NCI-H2107 (cell line): Measurements from ENCODE around the gene IL7R.

Experiments
- DNase-seq: peaks from one replicate; lab custom pipeline; 2025; lab: John Stamatoyannopoulos, UW

Gene IL7R

DNA sequence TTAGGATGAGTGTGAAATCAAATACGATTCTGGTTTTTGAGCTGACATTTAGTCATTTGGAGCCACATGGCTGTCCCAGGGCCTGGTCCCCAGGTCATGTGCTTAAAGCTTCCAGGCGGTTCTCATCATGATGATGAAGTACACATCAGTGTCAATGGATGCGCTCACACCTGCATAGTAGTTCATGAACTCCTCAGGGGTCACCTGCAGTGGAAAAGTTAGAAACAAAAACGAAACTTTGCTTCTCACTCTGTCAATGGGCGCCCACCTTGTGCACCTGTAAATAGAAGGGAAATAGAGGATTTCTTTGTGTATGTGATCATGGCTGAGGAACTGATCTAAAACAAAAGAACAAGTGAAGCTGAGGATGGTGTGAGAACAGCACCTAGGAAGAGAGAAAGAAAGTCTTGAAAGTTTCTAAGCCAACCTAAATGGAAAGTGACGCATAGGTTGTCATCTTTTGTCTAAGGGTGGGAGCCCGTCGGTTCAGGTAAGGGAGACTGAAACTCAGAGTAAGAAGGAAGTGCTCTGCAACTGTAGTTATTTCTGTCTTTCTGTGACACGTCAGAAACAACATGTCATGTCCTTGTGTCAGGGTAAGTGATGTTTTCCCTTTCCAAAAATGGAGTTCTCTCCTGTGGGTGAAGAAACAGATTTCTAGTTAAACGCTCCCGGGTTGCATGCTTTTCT lies 47.9 kb downstream of the IL7R start:
- DNase-seq = no peak

DNA sequence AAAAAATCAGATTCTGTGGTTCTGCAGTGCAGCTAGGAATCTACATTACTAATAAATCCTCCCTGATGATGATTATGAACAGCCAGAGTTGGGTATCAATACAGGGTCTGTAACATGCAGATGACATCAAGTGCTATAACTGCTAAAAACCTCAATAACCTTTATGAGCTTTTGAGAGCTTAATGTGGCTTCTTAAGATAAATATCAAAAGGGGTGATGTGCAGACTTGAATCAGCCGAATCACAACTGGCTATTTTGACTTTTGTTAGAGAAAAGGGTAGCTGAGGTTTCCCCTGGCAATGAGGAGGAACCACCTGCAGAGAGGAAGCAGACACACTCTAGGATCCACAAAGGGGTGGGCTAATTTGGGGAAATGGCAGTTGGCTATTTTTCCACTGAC lies 51.5 kb downstream of the IL7R start:
- DNase-seq = no peak

DNA sequence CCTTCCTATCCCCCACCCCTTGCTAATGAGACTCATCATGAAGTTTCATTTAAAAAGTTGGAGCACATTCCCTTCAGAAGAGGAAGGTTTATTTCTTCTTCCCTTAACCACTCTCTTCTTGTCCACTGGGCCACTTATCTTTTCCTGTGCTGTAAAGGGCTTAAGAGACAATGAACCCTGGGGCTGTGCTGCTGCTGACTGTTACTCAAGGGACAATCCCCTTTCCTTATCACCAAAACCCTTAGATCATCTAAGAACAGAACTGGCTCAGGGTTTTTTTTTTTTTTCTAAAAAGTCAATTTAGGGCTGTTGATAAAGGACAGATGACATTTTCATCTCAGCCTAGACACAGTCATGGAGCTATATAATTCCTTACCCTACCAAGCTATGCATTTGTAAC lies 52.1 kb downstream of the IL7R start:
- DNase-seq = no peak

DNA sequence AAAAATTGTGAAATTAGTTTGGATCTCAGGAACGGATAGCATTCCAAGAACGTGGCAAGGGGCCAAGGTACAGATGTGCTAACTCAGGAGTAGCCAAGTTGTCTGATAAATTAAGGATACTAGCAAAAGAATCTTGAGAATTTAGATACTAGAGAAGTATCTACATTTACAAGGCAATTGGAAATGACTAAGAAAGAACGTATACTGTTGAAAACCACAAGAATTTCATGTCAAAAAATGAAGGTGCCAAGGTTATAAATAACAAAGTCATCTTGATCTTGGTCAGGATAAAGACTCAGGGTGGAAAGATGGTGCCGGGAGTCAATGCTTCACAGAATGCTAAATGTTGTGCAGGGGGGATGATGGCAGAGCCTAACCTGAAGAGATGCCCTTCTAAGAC lies 62.5 kb downstream of the IL7R start:
- no peak for DNase-seq

DNA sequence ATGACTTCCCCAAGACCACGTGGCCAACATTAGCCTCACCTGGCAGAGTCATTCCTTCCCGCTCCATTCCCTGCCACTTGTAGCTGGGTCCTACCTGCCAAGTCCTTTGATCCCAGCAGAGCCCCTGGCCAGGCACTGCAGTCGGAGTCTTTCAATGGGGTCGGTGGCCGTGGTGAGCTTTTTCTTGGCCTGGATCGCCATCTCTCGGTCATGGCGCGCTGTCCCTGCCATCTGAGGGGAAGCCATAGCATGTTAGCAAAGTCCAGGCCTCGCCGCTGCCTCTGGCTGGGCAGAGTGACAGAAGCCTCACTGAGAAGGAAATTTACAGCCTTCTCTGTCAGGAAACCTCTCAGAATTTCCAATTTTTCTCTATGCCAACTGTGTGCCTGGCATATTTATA lies 64.2 kb downstream of the IL7R start:
- DNase-seq = no peak

DNA sequence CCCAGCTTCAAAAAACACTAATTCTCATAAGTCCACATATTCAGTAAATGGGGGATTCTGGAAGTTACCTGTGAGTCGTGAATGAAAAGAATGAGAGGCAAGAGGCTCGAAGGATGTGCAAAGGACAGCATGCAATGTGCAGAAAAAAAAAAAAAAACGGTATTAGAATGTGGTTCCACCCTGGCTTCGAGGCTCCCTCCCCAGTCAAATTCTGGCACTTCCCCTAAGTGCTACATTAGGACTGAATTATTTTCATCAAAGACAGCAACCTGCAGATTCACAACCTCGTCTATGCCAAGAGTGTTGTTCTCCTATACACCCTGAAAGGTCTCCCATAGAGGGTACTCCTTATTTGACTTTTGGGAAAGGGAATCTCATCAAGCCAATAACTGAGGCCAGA lies 65.2 kb downstream of the IL7R start:
- DNase-seq = no peak

DNA sequence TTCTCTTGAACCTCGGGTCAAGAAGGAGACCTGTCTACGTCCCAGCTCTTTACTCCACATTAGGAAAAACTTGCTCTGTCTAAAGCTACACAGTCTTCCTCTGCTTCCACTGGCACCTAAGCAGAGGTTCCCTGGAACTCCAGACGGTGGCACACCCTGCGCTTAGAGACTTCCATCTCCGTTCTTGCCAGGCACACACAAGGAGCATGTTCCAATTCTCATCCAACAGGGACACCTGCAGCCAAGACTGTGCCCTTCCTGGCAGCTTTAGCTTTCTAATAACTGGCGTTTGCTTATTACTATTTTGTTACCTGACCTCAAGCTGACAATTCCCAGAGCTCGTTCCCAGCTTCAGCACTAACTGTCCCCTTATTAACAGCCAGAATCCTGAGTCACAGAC lies 65.8 kb downstream of the IL7R start:
- no peak for DNase-seq

DNA sequence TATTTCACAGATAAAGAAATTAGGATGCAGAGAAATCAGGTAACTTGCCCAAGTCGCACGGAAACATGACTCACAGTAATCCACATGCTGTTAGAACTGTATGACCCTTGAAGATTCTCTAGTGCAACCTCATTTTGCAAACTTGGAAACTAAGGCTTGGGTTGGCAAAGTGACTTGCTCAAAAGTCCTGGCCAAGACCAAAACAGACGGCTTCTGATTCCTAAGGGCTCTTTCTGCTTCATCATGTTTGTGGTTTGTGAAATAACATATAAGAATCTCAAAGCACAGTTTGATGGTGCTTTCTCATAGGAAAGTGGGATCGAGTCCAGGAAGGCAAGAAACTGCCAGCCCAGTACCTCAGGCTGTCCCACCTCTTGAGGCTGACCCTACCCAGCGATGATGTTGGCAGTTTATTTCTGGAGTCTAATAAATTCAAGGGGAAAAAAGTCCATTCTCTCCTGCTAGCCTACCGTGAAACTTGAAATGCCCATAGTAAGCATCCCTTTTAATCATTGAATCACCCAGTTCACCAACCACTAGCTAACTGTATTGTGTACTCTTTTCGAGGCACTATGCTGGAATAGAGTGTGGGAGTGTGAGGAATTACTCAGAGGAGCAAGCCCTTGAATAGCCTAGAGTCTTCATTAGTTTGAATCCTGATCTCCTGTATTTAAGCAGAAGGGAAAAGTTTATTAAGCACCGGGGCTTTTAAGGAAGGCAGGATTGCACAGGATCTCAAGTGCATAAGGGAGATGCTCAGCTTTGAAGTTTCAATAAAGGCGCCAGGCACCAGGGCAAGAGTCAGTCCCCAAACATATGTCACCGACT lies 67.6 kb downstream of the IL7R start:
- DNase-seq = no peak

DNA sequence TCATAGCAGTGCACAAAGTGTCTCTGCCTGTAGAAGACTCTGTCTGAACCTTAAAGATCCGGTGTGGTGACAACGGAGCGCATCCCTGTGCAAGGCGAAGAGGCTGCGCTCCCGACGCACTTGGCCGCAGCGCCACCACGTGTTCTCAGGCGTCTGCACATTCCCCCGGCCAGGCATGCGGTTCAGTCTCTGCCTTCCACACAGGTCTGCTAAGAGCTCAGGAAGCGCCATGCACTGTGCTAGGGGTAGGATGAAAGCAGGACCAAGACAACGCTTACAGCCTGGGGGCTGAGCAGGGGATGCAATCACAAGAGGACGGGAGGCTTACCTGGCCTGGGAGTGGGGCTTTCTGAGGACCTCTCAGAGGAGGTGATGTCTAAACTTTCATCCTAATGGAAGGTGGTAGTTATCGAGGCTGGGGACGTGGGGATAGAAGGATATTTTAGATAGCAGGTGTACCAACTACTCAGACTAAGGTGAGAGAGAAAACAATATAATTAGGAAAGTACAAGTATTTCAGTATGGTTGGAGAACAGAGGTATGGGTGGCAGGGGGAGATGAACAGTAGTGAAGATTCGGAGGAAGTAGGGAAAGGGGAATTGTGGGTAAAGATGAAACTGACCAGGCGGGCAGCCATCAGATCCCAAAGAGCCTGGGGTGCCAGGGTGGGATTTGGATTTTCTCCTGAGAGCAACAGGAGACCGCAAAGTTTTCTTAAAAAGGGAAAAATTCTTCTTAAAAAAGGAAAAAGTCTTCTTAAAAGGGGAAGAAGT lies 68.4 kb downstream of the IL7R start:
- DNase-seq = no peak

DNA sequence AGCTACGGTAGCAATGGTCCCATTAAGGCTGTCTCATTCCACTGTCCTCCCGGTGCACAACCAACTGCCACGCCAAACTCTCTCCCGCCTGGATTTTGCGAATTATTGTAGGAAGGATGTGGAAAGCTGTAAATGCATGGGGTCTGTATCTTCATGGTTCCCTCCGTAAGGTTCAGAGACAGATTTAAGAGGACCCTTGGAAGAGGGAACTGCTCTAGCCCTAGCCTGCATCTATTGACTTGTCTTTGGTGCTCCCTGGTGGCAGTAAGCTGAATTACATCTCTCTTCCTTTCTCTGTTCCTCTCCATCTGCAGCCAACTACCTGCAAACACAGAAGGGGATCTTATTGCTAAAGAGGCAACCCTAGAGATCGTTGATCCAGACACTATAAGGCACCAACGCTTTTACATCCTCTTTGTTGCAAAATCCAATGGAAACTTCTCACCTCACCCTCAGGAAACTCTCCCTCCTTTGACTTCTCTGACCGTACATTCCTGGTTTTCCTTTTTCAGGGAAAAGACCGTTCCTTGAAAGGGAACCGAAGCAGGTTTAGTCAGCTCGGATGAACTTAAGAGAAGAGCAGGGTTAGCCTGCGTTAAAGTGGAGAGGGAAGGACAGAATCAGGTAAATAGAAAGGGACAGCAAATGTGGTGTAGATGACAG lies 69.8 kb downstream of the IL7R start:
- DNase-seq = no peak
